Ectodermal cell (in vitro differentiated cells): ENCODE data around the gene FIS1.
"Not testable (repeated sequence)": the region's sequence is repeated elsewhere in the genome, so short reads cannot be mapped to it uniquely, and the experiment has no call there.

Source experiments
- H3K27ac ChIP-seq: 2 replicates; pipeline ENCODE4 v1.7.0; 2013; ENCODE audit warnings: mild to moderate bottlenecking, low read depth, low read length; ENCODE audit not compliant: insufficient read depth, poor library complexity, severe bottlenecking
- H3K27me3 ChIP-seq: 2 replicates; pipeline ENCODE4 v1.7.0; 2013; ENCODE audit warnings: mild to moderate bottlenecking, low read length; ENCODE audit not compliant: insufficient read depth, control insufficient read depth, poor library complexity, severe bottlenecking
- H3K36me3 ChIP-seq: one replicate; pipeline ENCODE4 v1.7.0; 2013; ENCODE audit warnings: low read length; ENCODE audit not compliant: control insufficient read depth, insufficient read depth
- H3K4me1 ChIP-seq: one replicate; pipeline ENCODE4 v1.7.0; 2013; ENCODE audit warnings: low read length; ENCODE audit not compliant: control insufficient read depth, insufficient read depth
- H3K4me3 ChIP-seq: 2 replicates; pipeline ENCODE4 v1.7.0; 2013; ENCODE audit warnings: low read depth, low read length, control low read depth; ENCODE audit not compliant: insufficient read depth
- H3K9me3 ChIP-seq: 2 replicates; pipeline ENCODE4 v1.7.0; 2013; ENCODE audit warnings: mild to moderate bottlenecking, low read length, moderate library complexity; ENCODE audit not compliant: control insufficient read depth
- WGBS, 2 experiments: methylation state at CpG; one replicate each; pipeline ENCODE4 v1.1.7; 2013; ENCODE audit warnings: missing lambda C conversion rate in 2 of 2; 5-methylcytosine and 5-hydroxymethylcytosine counted together

FIS1 gene

DNA sequence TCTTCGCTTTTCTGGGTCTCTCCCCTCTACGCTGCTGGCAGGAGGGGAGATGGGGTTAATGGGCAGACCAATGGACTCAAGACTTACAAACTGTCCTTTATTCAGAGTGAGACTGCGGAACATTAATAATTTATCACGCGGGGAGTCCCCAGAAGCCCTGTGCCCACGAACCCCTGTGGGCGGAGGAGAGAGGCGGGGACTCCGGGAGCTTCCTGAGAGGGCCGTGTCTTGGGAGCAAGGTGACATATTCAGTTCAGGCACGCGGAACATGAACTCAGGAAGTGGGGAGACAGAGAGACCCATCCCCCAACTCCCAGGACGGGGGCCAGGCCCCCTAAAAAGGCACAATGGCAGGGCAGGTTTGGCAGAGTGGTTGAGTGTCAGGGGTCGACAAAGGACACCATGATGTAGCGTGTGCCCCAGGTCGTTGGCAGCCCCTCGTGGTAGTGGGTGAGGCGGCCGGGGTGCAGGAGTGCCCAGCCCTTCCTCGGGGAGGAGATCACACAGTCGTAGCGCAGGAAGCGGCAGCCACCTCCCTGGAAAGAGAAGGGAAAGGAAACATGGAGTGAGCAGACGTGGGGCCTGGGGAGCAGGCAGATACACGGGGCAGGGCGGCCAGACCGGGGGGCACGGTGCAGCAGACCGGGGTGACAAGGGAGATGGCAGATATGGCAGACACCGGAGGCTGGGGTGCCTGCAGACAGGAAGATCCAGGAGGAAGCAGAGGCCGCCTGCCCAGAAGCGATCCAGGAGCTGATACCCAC, 38.8 kb downstream of the FIS1 start:
- 93 to 96% methylated on average over 32 of the region's 32 CpGs for WGBS, 2 experiments
- Histone ChIP-seq H3K4me3 (no peak overlapping the region), H3K9me3 (no peaks in the 10 kb centered on the region)

DNA sequence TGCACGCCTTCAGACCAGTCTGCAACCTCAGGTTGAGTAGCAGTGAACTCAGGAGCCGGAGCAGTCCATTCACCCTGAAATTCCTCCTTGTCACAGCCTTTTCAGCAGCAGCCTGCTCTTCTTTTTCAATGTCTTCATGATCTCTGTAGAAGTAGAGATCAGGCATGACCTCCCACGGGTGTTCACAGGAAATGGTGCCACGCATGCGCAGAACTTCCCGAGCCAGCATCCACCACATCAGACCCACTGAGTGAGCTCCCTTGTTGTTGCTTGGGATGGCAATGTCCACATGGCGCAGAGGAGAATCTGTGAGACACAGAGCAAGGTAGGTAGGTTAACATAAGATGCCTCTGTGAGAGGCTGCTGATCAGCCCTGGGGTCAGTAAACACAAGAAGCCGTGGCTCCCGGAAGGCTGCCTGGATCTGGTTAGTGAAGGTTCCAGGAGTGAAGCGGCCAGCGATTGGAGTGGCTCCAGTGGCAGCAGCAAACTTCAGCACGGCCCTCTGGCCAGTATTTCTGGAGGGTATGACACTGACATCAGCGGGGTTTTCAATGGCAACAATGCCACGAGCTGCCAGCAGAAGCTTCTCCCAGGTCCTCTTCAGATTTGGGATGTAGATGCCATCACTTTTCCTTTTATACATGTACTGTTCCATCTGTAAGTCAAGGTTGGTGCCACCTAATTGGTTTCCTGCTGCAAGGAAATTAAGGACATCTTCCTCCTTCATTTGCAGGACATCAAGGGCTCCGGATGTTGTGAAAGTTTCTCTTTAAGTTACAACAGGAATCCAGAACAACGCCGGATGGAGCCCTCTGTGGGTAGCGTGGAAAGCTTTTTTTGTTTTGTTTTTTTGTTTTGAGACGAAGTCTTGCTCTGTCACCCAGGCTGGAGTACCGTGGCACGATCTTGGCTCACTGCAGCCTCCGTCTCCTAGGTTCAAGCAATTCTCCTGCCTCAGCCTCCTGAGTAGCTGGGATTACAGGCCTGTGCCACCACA, 40.8 kb downstream of the FIS1 start:
- not testable (repeated sequence) for H3K36me3 ChIP-seq, H3K4me3 ChIP-seq, H3K9me3 ChIP-seq, H3K4me1 ChIP-seq, H3K27ac ChIP-seq
- H3K27me3 ChIP-seq = peaks cover 36% of the 10 kb centered on the region
- 89 to 90% methylated on average over 22 of the region's 22 CpGs for WGBS, 2 experiments

More for the DNA sequence above, 38.8 kb downstream of the FIS1 start:
- Histone ChIP-seq H3K4me1 (no peaks in the 10 kb centered on the region), H3K27ac (no peak overlapping the region), H3K36me3 (no peaks in the 10 kb centered on the region), H3K27me3 (peaks cover 26% of the 10 kb centered on the region)

DNA sequence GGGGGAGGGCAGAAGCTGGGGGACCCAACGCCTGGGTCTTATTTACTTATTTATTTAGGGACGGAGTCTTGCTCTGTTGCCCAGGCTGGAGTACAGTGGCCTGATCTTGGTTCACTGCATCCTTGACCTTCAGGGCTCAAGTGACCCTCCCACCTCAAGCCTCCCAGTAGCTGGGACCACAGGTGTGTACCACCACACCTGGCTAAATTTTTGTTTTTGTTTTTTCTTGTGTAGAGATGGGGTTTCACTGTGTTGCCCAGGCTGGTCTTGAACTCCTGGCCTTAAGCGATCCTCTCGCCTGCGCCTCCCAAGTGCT, 42.3 kb downstream of the FIS1 start:
- H3K36me3 ChIP-seq = no peaks in the 10 kb centered on the region
- WGBS, 2 experiments = 82 to 90% methylated on average over 5 of the region's 5 CpGs
- H3K4me3 ChIP-seq = no peak overlapping the region

DNA sequence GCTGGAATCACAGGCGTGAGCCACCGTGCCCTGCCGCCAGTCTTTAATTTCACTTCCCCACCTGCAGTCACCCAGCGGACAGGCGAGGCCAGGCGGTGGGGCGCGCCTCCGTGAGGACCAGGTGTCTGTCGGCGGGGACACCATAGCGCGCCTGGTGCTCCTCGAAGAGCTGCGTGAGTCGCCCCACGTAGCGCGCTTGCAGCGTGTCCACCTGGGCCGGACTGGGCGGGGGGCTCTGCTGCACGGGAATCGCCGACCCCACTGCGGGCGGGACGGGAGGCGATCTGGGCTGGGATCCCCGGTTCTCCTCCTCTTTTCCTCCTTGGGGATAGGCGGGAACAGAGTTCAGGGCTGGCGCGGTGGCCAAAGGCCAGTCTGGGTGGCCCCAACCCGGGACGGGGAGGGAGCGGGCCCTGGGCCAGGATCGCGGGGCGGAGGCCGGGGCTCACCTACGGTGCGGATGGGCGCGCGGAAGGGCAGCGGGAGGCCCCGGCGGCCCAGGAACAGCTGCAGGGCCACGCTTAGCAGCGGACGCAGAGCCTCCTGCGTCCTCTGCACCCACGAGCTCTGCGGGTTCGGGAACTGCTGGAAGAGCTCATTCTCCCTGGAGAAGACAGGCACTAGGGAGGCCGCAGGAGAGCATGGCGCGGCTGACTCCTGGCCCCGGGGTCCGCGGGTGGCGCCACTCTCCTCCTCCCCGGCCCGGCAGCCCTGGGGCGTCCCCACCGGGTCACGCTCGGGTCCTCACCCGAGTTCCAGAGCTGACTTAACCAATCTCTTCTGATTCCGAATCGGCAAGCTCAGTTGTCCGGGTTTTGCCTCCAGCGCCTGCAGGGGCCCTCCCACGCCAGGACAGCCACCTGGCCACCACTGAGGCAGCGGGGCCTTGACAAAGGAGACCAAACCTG, 42.9 kb downstream of the FIS1 start:
- 70 to 71% methylated on average over 75 of the region's 75 CpGs for WGBS, 2 experiments
- no peak overlapping the region for H3K27ac ChIP-seq

More for the DNA sequence above, 42.3 kb downstream of the FIS1 start:
- Histone ChIP-seq H3K27me3 (peaks cover 36% of the 10 kb centered on the region), H3K27ac (no peak overlapping the region), H3K9me3 (no peaks in the 10 kb centered on the region), H3K4me1 (no peaks in the 10 kb centered on the region)

DNA sequence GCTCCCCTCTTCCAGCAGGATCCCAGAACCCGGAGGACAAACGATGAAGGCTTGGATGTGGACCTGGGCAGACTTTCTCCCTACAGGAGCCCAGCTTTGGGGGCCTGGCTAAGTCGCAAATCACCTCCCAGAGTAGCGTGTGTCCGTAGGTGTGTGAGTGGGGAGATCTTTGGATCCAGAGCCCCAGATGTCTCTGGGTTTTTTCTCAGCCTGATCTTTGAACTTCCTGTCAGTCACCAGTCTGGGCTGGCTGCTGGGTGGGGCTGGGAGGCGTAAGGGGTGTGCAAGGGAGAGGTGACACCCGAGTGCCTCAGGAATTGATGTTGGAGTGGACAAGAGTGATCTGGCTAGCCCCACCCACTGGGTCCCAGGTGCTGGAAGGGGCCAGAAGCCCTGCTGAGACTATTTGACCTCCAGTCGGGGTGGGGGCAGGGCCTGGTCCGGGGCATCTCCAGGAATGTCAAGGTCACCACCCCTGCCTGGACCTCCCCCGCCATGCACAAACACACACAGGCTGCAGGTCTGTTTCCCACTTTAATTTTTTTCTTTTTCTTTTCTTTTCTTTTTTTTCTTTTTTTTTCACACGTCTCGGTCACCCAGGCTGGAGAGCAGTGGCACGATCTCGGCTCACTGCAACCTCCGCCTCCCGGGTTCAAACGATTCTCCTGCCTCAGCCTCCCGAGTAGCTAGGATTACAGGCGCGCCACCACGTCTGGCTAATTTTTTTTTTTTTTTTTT, 43.9 kb downstream of the FIS1 start, which contains the start of gene MOGAT3:
MOGAT3 (minus strand) TSS at position 175 of the 738 bp plus-strand sequence. CDS start 182 bp downstream, outside the sequence.
- WGBS, 2 experiments = 65% methylated on average over 21 of the region's 21 CpGs
- Histone ChIP-seq H3K4me1 (no peaks in the 10 kb centered on the region), H3K4me3 (no peak within 1 kb of the TSS), H3K27me3 (peaks cover 36% of the 10 kb centered on the region), H3K36me3 (no peaks in the 10 kb centered on the region), H3K9me3 (no peaks in the 10 kb centered on the region), H3K27ac (no peak within 1 kb of the TSS)

More for the DNA sequence above, 42.9 kb downstream of the FIS1 start:
- no peak overlapping the region for H3K4me3 ChIP-seq
- no peaks in the 10 kb centered on the region for H3K9me3 ChIP-seq
- H3K4me1 ChIP-seq = no peaks in the 10 kb centered on the region
- H3K36me3 ChIP-seq = no peaks in the 10 kb centered on the region
- peaks cover 36% of the 10 kb centered on the region for H3K27me3 ChIP-seq

DNA sequence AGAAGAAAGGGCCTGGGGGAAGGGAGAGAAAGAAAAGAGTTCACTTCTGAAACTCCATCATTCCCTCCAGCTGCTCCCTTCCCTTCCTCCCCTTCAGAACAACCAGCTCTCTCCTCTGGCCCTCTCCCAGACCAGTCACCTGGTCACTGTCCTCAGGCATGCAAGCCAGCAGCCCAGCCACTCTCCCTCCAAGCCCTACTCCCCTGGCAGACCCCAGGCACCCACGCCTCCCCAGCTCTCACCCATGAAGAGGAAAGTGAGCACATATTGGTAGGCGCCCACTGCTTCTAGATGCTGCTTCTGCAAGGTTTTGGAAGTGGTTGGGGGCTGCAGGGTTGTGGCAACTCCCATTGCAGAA, 44.4 kb downstream of the FIS1 start:
- peaks cover 36% of the 10 kb centered on the region for H3K27me3 ChIP-seq
- no peaks in the 10 kb centered on the region for H3K4me1 ChIP-seq
- H3K27ac ChIP-seq = no peak overlapping the region
- H3K36me3 ChIP-seq = no peaks in the 10 kb centered on the region
- no peaks in the 10 kb centered on the region for H3K9me3 ChIP-seq
- no peak overlapping the region for H3K4me3 ChIP-seq
- WGBS, 2 experiments = 76 to 89% methylated on average over 2 of the region's 2 CpGs

DNA sequence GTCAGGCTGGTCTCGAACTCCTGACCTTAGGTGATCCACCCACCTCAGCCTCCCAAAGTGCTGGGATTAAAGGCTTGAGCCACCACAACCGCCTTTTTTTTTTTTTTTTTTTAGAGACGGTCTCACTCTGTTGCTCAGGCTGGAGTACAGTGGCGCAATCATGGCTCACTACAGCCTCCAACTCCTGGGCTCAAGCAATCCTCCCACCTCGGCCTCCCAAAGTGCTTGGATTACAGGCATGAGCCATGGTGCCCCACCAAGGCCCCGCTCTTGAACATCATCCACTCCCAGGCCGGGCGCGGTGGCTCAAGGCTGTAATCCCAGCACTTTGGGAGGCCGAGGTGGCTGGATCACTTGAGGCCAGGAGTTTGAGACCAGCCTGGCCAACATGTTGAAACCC, 45.4 kb downstream of the FIS1 start:
- H3K4me1 ChIP-seq, H3K4me3 ChIP-seq, H3K9me3 ChIP-seq, H3K27ac ChIP-seq, H3K36me3 ChIP-seq: not testable (repeated sequence)
- peaks cover 36% of the 10 kb centered on the region for H3K27me3 ChIP-seq
- 94 to 95% methylated on average over 10 of the region's 10 CpGs for WGBS, 2 experiments

DNA sequence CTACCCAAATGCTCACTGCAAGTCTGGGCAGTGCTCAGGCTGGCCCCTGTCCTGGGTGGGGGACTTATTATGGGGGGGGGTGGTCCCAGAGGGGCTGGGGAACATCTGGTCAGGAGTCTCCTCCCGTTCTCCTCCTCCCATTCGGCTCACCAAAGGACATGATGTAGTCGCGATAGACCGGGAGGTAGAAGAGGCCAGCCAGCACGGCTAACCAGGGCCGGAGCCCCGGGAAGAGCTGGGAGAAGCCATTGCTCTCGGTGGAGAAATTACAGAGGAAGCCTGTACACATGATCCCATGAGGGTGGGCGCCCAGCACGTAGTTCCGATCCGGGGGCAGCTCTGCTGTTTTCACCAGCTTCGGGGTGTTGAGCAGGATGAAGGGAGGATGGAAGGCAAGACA, 46.4 kb downstream of the FIS1 start:
- Histone ChIP-seq H3K27me3 (peaks cover 34% of the 10 kb centered on the region), H3K9me3 (no peaks in the 10 kb centered on the region), H3K36me3 (no peaks in the 10 kb centered on the region), H3K4me3 (no peak overlapping the region), H3K4me1 (no peaks in the 10 kb centered on the region), H3K27ac (no peak overlapping the region)
- 90 to 92% methylated on average over 14 of the region's 14 CpGs for WGBS, 2 experiments

DNA sequence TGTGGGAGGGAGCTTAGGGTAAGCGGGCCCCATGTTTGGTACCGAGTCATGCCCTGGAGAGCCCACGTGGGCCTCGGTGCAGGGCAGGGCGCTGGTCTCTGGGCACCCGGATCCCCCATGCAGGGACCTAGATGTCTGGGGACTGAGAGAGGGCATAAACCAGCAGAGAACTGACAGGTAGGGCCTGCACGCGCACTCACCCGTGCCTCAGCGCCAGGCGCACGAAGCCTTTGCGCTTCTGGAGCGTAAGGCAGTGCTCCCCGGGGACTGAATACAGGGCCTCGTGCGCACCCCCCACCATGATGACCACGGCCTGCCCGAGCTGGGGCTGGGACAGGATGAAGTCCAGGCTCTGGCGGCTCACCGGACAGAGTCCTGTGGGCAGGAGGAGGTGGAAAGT, 46.9 kb downstream of the FIS1 start:
- 92 to 93% methylated on average over 21 of the region's 21 CpGs for WGBS, 2 experiments

More for the DNA sequence above, 46.9 kb downstream of the FIS1 start:
- no peak overlapping the region for H3K27ac ChIP-seq
- no peaks in the 10 kb centered on the region for H3K9me3 ChIP-seq
- no peaks in the 10 kb centered on the region for H3K4me1 ChIP-seq
- peaks cover 29% of the 10 kb centered on the region for H3K27me3 ChIP-seq
- H3K4me3 ChIP-seq = no peak overlapping the region
- no peaks in the 10 kb centered on the region for H3K36me3 ChIP-seq
